Measurements from ENCODE around the gene RHEX.

RHEX gene

DNA sequence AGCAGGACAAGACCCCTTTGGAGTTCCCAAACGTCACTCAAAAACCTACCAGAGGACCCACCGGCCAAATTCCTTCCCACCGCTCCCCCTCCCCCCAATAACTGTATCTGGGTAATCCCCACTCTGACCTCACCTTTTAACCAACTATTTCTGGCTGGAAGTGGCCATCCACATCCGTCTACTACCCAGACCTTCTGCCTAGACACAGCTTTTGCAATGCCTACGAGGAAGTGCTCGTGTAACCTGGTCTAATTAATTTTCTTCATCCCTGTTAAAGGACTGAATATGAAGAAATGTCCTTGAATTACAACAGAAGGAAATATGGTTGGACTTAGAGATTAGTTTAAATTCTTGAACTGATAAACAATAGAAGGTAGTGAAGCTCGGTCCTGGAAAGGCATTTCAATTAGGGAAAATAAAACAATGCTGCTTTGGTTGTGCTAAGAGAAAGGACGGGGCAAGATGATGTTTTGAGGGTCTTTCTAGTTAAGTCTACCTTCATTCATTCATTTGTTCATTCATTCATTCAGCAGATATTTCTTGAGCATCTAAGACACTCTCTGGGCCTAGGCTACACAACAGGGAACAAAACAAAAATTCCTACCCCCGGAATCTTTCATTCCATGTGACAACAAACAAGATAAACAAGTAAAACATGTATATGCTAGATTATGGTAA is 45.4 kb downstream of the RHEX start:
- H3K4me3 ChIP-seq (ENCODE audit: low read depth, low read length) = no peak overlapping the region
- TF ChIP-seq, protein P1, sequence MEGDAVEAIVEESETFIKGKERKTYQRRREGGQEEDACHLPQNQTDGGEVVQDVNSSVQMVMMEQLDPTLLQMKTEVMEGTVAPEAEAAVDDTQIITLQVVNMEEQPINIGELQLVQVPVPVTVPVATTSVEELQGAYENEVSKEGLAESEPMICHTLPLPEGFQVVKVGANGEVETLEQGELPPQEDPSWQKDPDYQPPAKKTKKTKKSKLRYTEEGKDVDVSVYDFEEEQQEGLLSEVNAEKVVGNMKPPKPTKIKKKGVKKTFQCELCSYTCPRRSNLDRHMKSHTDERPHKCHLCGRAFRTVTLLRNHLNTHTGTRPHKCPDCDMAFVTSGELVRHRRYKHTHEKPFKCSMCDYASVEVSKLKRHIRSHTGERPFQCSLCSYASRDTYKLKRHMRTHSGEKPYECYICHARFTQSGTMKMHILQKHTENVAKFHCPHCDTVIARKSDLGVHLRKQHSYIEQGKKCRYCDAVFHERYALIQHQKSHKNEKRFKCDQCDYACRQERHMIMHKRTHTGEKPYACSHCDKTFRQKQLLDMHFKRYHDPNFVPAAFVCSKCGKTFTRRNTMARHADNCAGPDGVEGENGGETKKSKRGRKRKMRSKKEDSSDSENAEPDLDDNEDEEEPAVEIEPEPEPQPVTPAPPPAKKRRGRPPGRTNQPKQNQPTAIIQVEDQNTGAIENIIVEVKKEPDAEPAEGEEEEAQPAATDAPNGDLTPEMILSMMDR (IDR thresholded peaks at IDR 0.05; ENCODE audit: insufficient read depth, low read depth, low read length, missing control alignments) = no peak
- no peak for DNase-seq (ENCODE audit: low read depth)

- no peak overlapping the region for H3K4me3 ChIP-seq (ENCODE audit: low read depth, low read length)
- TF ChIP-seq, protein P1 (IDR thresholded peaks at IDR 0.05; ENCODE audit: insufficient read depth, low read depth, low read length, missing control alignments) = no peak
- DNase-seq (ENCODE audit: low read depth) = no peak
Observed at GRCh38 chr1:206100226-206100815, 47.3 kb downstream of the RHEX start.

- TF ChIP-seq, protein P1 (IDR thresholded peaks at IDR 0.05; ENCODE audit: insufficient read depth, low read depth, low read length, missing control alignments) = no peak
- H3K4me3 ChIP-seq (ENCODE audit: low read depth, low read length) = no peak overlapping the region
- no peak for DNase-seq (ENCODE audit: low read depth)
Observed at GRCh38 chr1:206101351-206102045, 48.5 kb downstream of the RHEX start.

- TF ChIP-seq, protein P1 (IDR thresholded peaks at IDR 0.05; ENCODE audit: insufficient read depth, low read depth, low read length, missing control alignments) = no peak
- no peak overlapping the region for H3K4me3 ChIP-seq (ENCODE audit: low read depth, low read length)
- DNase-seq (ENCODE audit: low read depth) = no peak
Observed at GRCh38 chr1:206102292-206102936, 49.4 kb downstream of the RHEX start.

DNA sequence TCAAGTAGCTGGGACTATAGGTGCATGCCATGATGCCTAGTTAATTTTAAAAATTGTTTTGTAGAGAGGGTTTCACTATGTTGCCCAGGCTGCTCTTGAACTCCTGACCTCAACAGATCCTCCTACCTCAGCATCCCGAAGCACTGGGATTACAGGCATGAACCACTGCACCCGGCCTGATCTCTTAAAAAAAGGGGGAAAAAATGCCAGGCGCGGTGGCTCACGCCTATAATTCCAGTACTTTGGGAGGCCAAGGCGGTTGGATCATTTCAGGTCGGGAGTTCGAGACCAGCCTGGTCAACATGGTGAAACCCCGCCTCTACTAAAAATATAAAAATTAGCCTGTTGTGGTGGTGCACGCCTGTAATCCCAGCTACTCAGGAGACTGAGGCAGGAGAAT is 51.0 kb downstream of the RHEX start:
- H3K4me3 ChIP-seq (ENCODE audit: low read depth, low read length) = no peak overlapping the region
- TF ChIP-seq, protein P1 (IDR thresholded peaks at IDR 0.05; ENCODE audit: insufficient read depth, low read depth, low read length, missing control alignments) = no peak
- no peak for DNase-seq (ENCODE audit: low read depth)

DNA sequence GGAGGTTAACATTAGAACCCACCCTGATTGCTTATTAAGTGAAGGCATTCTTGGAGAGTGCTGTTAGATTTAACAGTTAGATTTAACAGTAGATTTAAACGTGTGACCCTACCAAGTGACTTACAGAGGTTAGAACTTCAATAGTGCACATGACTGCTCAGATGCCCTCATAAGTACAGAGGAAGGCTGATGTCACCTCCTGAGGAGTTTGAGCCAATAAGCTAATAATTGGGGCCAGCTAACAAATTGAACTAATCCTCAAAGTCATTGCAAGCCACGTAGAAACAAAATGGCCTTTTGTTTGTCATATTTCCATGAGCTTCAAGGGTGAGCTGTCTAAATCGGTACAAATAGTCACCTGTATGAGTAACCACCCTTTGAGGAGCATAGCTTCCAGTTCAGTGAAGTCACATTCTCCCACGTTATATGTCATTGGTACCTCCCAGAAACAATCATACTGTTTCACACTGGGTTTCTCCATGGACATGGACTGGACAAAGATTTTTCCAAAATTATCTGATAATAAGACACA is 52.6 kb downstream of the RHEX start:
- H3K4me3 ChIP-seq (ENCODE audit: low read depth, low read length) = no peak overlapping the region
- no peak for DNase-seq (ENCODE audit: low read depth)
- TF ChIP-seq, protein P1 (IDR thresholded peaks at IDR 0.05; ENCODE audit: insufficient read depth, low read depth, low read length, missing control alignments) = no peak
